Nephron (organoid): ENCODE data around the gene TRPM8.
A peak's percentile ranks its signal among the peaks of the same experiment; 100 is the strongest.

ENCODE experiments used
- H3K27ac Mint-ChIP-seq, 3 experiments: 2 replicates each; pipeline ENCODE4 v1.8.0; 2020; ENCODE audit warnings: mixed read lengths in 3 of 3, mild to moderate bottlenecking in 2 of 3, moderate library complexity in 1 of 3
- H3K27me3 Mint-ChIP-seq: 2 replicates; pipeline ENCODE4 v1.8.0; 2021; ENCODE audit warnings: low read depth, mild to moderate bottlenecking, moderate library complexity, mixed read lengths
- H3K36me3 Mint-ChIP-seq: 2 replicates; pipeline ENCODE4 v1.8.0; 2020; ENCODE audit warnings: low read depth, mixed read lengths
- H3K4me1 Mint-ChIP-seq: 2 replicates; pipeline ENCODE4 v1.8.0; 2020; ENCODE audit warnings: mixed read lengths
- H3K4me3 Mint-ChIP-seq, 3 experiments: 2 replicates each; pipeline ENCODE4 v1.8.0; 2020; ENCODE audit warnings: mild to moderate bottlenecking in 3 of 3, mixed read lengths in 3 of 3, moderate library complexity in 2 of 3
- H3K9me3 Mint-ChIP-seq: 2 replicates; pipeline ENCODE4 v1.8.0; 2020; ENCODE audit warnings: mixed read lengths
- TF ChIP-seq, protein P1 (sequence below), 3 experiments: fragments of 200-600 bp; sonication (generic); IDR thresholded peaks; one replicate each; pipeline ENCODE4 v1.5.0; 2021; ENCODE audit warnings: antibody characterized with exemption in 3 of 3; ENCODE audit not compliant: unreplicated experiment in 3 of 3

TRPM8 gene

DNA sequence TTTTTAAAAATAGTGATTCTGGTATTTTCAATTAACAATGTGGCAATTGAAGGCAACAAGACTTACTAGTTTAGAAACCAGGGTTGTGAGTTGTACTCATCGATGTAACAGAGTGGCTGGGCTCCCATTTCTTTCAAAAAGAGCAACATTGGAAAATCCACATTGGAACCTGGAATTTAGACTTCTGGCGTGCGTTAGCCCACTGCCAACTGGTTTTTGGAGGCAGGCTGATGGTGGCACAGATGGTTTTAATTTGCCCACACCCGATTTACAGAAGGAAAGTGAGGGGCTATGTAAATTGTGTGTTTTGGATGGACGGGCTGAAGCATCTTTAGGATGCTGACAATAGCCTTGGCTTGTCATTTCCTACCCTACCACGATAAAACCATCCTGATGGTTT, 66.3 kb downstream of the TRPM8 start:
- Mint-ChIP-seq H3K27me3 (peaks cover 22% of the 10 kb centered on the region), H3K27ac (no peak overlapping the region), H3K9me3 (peaks cover 2% of the 10 kb centered on the region), H3K4me3 (no peak overlapping the region), H3K4me1 (peaks cover 10% of the 10 kb centered on the region), H3K36me3 (no peaks in the 10 kb centered on the region)
- TF ChIP-seq, protein P1, sequence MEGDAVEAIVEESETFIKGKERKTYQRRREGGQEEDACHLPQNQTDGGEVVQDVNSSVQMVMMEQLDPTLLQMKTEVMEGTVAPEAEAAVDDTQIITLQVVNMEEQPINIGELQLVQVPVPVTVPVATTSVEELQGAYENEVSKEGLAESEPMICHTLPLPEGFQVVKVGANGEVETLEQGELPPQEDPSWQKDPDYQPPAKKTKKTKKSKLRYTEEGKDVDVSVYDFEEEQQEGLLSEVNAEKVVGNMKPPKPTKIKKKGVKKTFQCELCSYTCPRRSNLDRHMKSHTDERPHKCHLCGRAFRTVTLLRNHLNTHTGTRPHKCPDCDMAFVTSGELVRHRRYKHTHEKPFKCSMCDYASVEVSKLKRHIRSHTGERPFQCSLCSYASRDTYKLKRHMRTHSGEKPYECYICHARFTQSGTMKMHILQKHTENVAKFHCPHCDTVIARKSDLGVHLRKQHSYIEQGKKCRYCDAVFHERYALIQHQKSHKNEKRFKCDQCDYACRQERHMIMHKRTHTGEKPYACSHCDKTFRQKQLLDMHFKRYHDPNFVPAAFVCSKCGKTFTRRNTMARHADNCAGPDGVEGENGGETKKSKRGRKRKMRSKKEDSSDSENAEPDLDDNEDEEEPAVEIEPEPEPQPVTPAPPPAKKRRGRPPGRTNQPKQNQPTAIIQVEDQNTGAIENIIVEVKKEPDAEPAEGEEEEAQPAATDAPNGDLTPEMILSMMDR (IDR thresholded peaks at IDR 0.05; ENCODE audit: unreplicated experiment in 3 of 3), result no peak

GRCh38 chr2:233988581-233988980, 71.4 kb downstream of the TRPM8 start:
- Mint-ChIP-seq H3K4me3 (no peak overlapping the region), H3K27ac (no peak overlapping the region), H3K9me3 (peaks cover 2% of the 10 kb centered on the region), H3K27me3 (peaks cover 14% of the 10 kb centered on the region), H3K4me1 (peaks cover 9% of the 10 kb centered on the region), H3K36me3 (no peaks in the 10 kb centered on the region)
- TF ChIP-seq, protein P1 (IDR thresholded peaks at IDR 0.05; ENCODE audit: unreplicated experiment in 3 of 3), result no peak

DNA sequence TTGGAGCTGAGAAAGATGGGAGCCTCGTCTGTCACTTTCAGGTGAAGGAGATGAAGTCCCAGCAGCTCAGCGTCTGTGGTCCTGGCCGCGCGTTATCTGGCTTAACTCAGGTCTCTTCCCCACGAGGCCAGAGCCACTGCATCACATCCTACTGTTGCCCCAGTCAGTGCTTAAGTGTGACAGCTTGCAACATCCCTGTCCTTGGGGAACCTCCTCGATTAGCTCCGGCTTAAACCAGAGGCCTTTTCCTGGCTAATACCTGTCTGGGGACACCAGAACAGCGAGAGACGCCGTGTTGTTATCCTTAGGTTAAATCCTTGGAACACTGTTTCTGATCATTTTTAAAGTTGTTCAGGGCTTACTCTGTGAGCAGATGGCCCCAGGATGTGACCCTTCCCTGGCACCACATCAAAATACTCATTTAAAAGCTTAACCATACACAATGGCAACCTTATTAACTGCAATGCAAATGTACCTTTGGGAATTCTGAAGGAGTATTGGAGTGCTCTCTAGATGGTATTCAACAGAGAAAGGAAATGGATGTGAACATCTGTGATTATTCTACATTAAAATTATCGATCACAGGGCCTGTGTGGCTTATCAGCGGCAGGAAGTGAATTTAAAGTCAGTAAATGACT, 72.2 kb downstream of the TRPM8 start:
- Mint-ChIP-seq H3K27me3 (peaks cover 9% of the 10 kb centered on the region), H3K9me3 (peaks cover 2% of the 10 kb centered on the region), H3K4me1 (peaks cover 16% of the 10 kb centered on the region), H3K36me3 (no peaks in the 10 kb centered on the region), H3K27ac (peak overlapping the region in 1 of 3 experiments; percentile 40), H3K4me3 (no peak overlapping the region)
- TF ChIP-seq, protein P1 (IDR thresholded peaks at IDR 0.05; ENCODE audit: unreplicated experiment in 3 of 3), result no peak

DNA sequence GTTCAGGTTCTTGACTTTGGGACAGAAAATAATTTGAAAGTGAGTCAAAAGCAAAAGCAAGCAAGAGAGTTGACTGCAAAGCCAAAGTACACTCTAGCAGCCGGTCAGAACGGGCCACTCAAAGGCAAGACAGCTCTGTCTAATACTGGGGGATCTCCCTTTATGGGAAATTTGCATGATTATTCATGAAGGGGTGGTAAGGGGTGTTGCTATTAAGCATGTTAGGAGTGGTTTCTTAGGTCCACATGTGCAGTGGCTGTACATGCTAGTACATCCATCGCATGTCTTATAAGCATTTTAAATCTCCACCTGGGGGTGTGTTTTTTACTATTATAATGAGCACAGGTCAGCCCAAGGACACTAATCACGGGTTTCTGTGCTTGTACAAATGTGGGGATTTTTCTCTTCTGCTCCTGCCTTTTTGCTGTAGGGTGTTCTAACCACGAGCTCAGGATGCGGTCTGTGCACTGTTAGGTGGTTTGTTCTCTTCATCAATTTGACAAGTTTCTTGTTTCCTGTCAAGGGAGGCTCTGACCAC, 73.2 kb downstream of the TRPM8 start:
- no peak overlapping the region for H3K27ac Mint-ChIP-seq
- peaks cover 5% of the 10 kb centered on the region for H3K27me3 Mint-ChIP-seq
- TF ChIP-seq, protein P1 (IDR thresholded peaks at IDR 0.05; ENCODE audit: unreplicated experiment in 3 of 3), result no peak

DNA sequence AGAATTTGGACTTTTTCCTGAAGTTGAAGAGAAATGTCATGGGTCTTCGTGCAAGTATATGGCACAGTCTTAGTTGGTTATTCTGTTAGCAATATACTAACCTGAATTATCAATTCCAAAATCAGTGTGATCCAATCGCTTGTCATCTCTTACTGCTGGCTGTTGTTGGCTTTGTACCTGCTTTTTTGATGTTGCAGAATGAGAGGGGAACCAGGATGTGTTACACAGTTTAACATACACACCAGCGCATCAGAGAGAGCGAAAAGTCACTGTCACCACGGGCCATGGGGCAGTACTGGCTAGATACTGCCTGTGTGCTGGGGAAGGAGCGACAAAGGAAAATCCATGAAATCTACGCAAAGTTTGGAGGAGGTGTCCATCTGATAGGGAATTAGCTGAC, 74.0 kb downstream of the TRPM8 start:
- Mint-ChIP-seq H3K9me3 (peaks cover 2% of the 10 kb centered on the region), H3K36me3 (no peaks in the 10 kb centered on the region), H3K27ac (no peak overlapping the region), H3K4me1 (peaks cover 27% of the 10 kb centered on the region), H3K4me3 (no peak overlapping the region), H3K27me3 (peaks cover 5% of the 10 kb centered on the region)
- TF ChIP-seq, protein P1 (IDR thresholded peaks at IDR 0.05; ENCODE audit: unreplicated experiment in 3 of 3), result no peak

More for the DNA sequence above, 73.2 kb downstream of the TRPM8 start:
- Mint-ChIP-seq H3K9me3 (peaks cover 2% of the 10 kb centered on the region), H3K4me3 (no peak overlapping the region), H3K36me3 (no peaks in the 10 kb centered on the region), H3K4me1 (peaks cover 25% of the 10 kb centered on the region)
